Small intestine (tissue), 7 donors: ENCODE measurements around the gene HARS1. TPM values are rescaled to one million over a fixed set of nuclear protein-coding genes. Genes with fewer than 3 reads are reported as not detected.

Experiments
- DNase-seq, 2 donors: peaks; one replicate each; pipeline versions ENCODE4 v3.0.0 to v3.0.0-alpha.2; 2013
- FAIRE-seq: peaks from 2 replicates; lab custom pipeline; 2012; peaks lifted over from hg19 to GRCh38; lab: Jason Lieb, UNC
- H3K27ac ChIP-seq, 3 donors: one replicate each; pipeline ENCODE4 v1.5.1; 2013; ENCODE audit warnings: low read length in 2 of 3, mild to moderate bottlenecking in 2 of 3, control low read depth in 1 of 3, inconsistent platforms in 1 of 3, low read depth in 1 of 3, moderate library complexity in 1 of 3
- H3K27me3 ChIP-seq, 3 donors: one replicate each; pipeline ENCODE4 v1.6.1; 2013; ENCODE audit warnings: low read length in 3 of 3, inconsistent platforms in 1 of 3; ENCODE audit not compliant: control insufficient read depth in 3 of 3, insufficient read depth in 3 of 3
- H3K36me3 ChIP-seq, 3 donors: one replicate each; pipeline ENCODE4 v1.6.1; 2013; ENCODE audit warnings: low read length in 3 of 3, inconsistent platforms in 1 of 3, low read depth in 1 of 3, mild to moderate bottlenecking in 1 of 3, moderate library complexity in 1 of 3; ENCODE audit not compliant: control insufficient read depth in 3 of 3, insufficient read depth in 2 of 3
- H3K4me1 ChIP-seq, 3 donors: one replicate each; pipeline ENCODE4 v1.6.1; 2013; ENCODE audit warnings: low read length in 2 of 3, inconsistent platforms in 1 of 3, low read depth in 1 of 3, mild to moderate bottlenecking in 1 of 3, moderate library complexity in 1 of 3; ENCODE audit not compliant: control insufficient read depth in 3 of 3, insufficient read depth in 2 of 3
- H3K4me3 ChIP-seq, 3 donors: one replicate each; pipeline ENCODE4 v1.5.1; 2013; ENCODE audit warnings: low read length in 3 of 3, control low read depth in 1 of 3, inconsistent platforms in 1 of 3, low read depth in 1 of 3, mild to moderate bottlenecking in 1 of 3, moderate library complexity in 1 of 3
- H3K9me3 ChIP-seq, 2 donors: one replicate each; pipeline ENCODE4 v1.6.1; 2013; ENCODE audit warnings: low read depth in 1 of 2, low read length in 1 of 2; ENCODE audit not compliant: control insufficient read depth in 2 of 2, insufficient read depth in 1 of 2
- WGBS, 3 donors: extraction: QIAGEN DNeasy Blood & Tissue Kit; methylation state at CpG; one replicate each; pipeline ENCODE4 v1.1.7; 2013; 5-methylcytosine and 5-hydroxymethylcytosine counted together
- polyA plus RNA-seq, 4 donors: library from polyadenylated mRNA; stranded (reverse) in 3 of 4; unstranded in 1 of 4; fragments of 200-250 nt in 3 of 4; fragments of 120-200 nt in 1 of 4; gene quantifications; one replicate each; pipeline versions ENCODE4 v1.2.1 to v1.2.3, GENCODE V29; 2013
- donor health status: healthy with polysubstance abuse.
- donor health status: control.
- donor health status: control.
- donor health status: Bipolar disorder and iron deficiency.
- donor health status: healthy.

HARS1 gene
- polyA plus RNA-seq, 4 donors = 35.3 to 47.0 (median 40.7) TPM

DNA sequence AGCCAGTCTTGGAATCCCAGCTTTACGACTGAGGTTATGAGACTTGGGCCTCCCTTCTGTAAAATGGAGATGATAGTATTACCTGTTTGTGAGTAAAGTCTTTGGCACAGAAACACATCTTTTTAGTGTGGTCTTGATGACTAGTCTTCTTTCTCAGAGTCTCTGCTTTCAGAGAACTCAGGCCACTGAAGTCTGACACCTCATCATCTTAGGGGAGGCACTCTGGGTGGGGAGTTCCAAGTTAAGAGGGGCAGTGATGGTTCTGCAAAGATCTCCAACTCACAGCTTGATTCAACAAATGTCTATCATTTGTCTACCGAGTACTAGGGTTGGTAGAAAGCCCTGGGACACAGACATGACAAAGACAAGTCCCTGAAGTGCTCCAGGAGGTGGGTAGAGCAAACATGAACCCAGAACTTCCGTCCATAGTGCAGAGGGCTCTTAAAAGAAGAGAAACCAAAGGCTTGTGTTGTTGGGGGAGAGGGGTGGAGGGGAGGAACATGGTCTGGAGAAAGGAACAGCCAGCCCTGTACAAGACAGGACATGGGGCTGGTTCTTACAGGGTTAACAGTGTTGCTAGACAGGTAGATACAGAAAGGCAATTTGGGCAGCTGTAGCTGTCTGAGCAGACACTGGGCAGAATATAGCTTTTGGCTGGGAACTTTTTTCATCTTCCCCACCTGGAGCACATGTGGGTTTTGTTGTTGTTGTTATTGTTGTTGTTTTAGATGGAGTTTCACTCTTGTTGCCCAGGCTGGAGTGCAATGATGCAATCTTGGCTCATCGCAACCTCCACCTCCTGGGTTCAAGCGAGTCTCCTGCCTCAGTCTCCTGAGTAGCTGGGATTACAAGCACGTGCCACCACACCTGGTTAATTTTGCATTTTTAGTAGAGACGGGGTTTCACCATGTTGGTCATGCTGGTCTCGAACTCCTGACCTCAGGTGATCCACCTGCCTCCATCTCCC, 55.6 kb downstream of the HARS1 start:
- Histone ChIP-seq H3K4me1 (peaks cover 2 to 15% (median 6%) of the 10 kb centered on the region in 3 donors), H3K27ac (peak overlapping the region in 1 of 3 donors; percentile 19), H3K9me3 (no peaks in the 10 kb centered on the region), H3K27me3 (peaks cover 0 to 26% (median 0%) of the 10 kb centered on the region in 3 donors), H3K36me3 (no peaks in the 10 kb centered on the region), H3K4me3 (no peak overlapping the region)
- 76 to 86% (median 79%) methylated on average over 8 of the region's 8 CpGs for WGBS, 3 donors
- FAIRE-seq (no peak), DNase-seq (no peak)

DNA sequence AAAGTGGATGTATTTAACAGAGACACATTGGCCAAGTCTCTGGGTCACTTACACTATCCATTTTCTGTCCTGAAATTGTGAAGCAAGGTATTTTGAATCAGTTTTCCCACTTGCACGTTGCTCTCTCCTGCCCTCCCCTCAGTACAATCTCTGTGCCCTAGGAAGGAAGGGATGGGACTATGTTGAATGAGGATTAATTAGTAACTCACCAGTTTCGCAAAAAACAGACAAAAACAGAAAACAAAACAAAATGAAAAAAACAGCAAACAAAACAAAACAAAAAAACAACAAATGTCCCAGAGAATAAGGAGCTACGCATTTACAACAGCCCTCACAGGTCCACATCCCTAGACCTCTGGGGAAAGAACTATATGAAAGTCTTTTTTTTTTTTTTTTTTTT, 57.1 kb downstream of the HARS1 start:
- H3K4me3 ChIP-seq = no peak overlapping the region
- no peak overlapping the region for H3K27ac ChIP-seq
- FAIRE-seq (no peak), DNase-seq (no peak)
- peaks cover 2 to 10% (median 6%) of the 10 kb centered on the region in 3 donors for H3K4me1 ChIP-seq
- WGBS, 3 donors = 49 to 71% (median 59%) methylated on average over 3 of the region's 3 CpGs
- no peaks in the 10 kb centered on the region for H3K36me3 ChIP-seq
- no peaks in the 10 kb centered on the region for H3K9me3 ChIP-seq
- peaks cover 0 to 28% (median 0%) of the 10 kb centered on the region in 3 donors for H3K27me3 ChIP-seq

DNA sequence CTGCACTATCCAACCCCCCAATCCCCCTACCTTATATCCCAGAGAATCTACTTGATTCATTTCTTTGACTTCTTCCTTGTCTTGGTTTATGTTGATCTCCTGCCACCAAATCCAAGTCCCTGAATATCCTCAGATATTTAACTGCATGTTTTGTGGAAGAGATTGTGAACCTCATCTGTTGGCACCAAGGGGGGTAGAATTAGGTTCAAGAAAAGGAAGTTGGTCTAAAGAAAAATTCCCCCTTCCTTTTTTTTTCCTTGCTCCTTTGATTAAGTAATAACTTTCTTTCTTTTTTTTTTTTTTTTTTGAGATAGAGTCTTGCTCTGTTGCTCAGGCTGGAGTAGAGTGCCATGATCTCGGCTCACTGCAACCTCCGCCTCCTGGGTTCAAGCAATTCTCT, 57.7 kb downstream of the HARS1 start:
- Histone ChIP-seq H3K27ac (peak overlapping the region in 1 of 3 donors; percentile 60), H3K4me1 (peaks cover 2 to 6% (median 6%) of the 10 kb centered on the region in 3 donors), H3K9me3 (peaks cover 0 to 2% of the 10 kb centered on the region in 2 donors), H3K36me3 (no peaks in the 10 kb centered on the region), H3K4me3 (peak overlapping the region in 1 of 3 donors; percentile 54), H3K27me3 (peaks cover 0 to 28% (median 0%) of the 10 kb centered on the region in 3 donors)
- WGBS, 3 donors = 79 to 85% (median 81%) methylated on average over 2 of the region's 2 CpGs
- no peak for FAIRE-seq
- DNase-seq = no peak

DNA sequence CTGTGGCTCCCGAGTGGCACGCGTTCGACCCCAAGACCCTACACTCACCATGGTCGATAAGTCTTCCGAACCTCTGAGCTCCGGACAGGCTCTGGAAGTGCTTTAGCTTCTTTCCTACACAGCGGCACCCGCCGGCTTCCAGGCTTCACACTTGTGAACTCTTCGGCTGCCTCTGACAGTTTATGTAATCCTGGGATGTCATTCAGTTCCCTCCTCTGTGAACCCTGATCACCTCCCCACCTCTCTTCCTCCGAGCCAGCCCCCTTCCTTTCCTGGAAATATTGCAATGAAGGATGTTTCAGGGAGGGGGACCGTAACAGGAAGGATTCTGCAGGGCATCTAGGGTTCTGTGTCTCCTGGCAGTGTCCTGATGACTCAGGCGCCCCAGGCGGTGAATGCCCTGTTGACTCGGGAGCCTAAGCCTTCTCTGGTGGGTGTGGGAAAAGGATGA, 58.1 kb downstream of the HARS1 start, which contains the start of gene CD14:
Gene CD14 (minus strand): TSS at position 155 of the 451 bp plus-strand sequence. CDS start 104 bp downstream, at position 51.
- H3K27ac ChIP-seq = peak within 1 kb of the TSS in 2 of 3 donors; percentile 58 to 60
- 5 to 9% (median 6%) methylated on average over 16 of the region's 16 CpGs for WGBS, 3 donors
- H3K27me3 ChIP-seq = peaks cover 0 to 28% (median 0%) of the 10 kb centered on the region in 3 donors
- H3K36me3 ChIP-seq = no peaks in the 10 kb centered on the region
- H3K4me3 ChIP-seq = peak within 1 kb of the TSS; percentile 3 to 54 (median 48)
- peaks cover 2 to 6% (median 6%) of the 10 kb centered on the region in 3 donors for H3K4me1 ChIP-seq
- H3K9me3 ChIP-seq = peaks cover 0 to 7% of the 10 kb centered on the region in 2 donors
- DNase-seq = peak in 1 of 2 donors; percentile 62
- FAIRE-seq = no peak

DNA sequence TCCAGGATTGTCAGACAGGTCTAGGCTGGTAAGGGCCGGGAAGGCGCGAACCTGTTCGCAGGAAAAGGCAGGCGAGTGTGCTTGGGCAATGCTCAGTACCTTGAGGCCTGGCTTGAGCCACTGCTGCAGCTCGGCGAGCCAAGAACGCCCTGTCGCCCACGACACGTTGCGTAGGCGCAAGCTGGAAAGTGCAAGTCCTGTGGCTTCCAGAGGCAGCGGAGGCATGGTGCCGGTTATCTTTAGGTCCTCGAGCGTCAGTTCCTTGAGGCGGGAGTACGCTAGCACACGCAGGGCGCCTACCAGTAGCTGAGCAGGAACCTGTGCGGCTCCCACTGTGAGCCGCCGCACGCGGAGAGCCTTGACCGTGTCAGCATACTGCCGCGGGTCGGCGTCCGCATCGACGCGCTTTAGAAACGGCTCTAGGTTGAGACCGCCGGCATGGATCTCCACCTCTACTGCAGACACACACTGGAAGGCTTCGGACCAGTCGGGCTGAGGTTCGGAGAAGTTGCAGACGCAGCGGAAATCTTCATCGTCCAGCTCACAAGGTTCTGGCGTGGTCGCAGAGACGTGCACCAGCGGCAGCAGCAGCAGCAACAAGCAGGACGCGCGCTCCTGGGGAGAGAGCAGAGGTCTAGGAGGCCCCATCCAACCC, 58.7 kb downstream of the HARS1 start:
- H3K36me3 ChIP-seq = no peaks in the 10 kb centered on the region
- 0 to 1% (median 1%) methylated on average over 51 of the region's 51 CpGs for WGBS, 3 donors
- FAIRE-seq (no peak), DNase-seq (peak; percentile 60 to 67)
- H3K27ac ChIP-seq = peak overlapping the region in 2 of 3 donors; percentile 58 to 60
- H3K4me3 ChIP-seq = peak overlapping the region; percentile 3 to 54 (median 48)
- H3K9me3 ChIP-seq = peaks cover 0 to 11% of the 10 kb centered on the region in 2 donors
- H3K27me3 ChIP-seq = peaks cover 0 to 28% (median 0%) of the 10 kb centered on the region in 3 donors
- peaks cover 2 to 6% (median 6%) of the 10 kb centered on the region in 3 donors for H3K4me1 ChIP-seq

DNA sequence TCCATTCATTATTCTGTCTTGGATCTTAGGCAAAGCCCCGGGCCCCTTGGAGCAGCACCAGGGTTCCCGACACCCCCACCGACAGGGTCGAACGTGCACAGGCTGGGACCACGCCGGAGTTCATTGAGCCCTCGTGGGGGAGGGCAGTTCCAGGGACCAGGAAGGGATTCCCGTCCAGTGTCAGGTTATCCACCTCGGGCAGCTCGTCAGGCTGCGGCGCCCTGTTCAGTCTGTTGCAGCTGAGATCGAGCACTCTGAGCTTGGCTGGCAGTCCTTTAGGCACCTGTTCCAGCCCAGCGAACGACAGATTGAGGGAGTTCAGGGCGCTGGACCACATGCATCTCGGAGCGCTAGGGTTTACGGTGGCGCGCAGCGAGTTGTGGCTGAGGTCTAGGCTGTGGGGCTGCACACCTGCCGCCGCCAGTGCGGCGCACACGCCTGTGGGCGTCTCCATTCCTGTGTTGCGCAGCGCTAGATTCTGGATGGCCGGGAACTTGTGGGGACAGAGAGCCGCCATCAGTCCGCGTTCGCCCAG, 59.3 kb downstream of the HARS1 start:
- 5 to 12% (median 10%) methylated on average over 36 of the region's 36 CpGs for WGBS, 3 donors
- Histone ChIP-seq H3K4me3 (peak overlapping the region; percentile 3 to 54 (median 48)), H3K9me3 (peaks cover 0 to 11% of the 10 kb centered on the region in 2 donors), H3K27ac (peak overlapping the region in 2 of 3 donors; percentile 9 to 60), H3K36me3 (no peaks in the 10 kb centered on the region), H3K27me3 (peaks cover 0 to 28% (median 0%) of the 10 kb centered on the region in 3 donors), H3K4me1 (peaks cover 2 to 6% (median 6%) of the 10 kb centered on the region in 3 donors)
- no peak for FAIRE-seq
- peak; percentile 59 to 66 for DNase-seq

DNA sequence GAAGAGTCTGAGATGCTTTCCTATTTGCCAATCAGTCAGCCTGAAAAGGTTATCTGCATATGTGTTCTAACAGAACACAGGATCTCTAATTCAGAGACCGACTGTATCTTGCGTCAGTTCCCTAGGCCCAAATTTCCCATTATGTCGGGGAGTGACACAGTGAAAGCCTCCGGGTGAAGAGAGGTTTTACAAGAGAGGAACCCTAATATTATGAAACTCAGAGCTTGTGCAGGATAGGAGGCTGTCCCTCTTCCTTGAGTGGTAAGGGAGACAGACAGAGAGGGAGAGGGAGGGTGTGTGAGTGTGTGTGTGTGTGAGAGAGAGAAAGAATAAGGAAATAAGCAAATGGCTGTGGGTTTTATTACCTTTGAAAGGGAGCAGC, 60.1 kb downstream of the HARS1 start:
- peaks cover 2 to 6% (median 6%) of the 10 kb centered on the region in 3 donors for H3K4me1 ChIP-seq
- H3K36me3 ChIP-seq = no peaks in the 10 kb centered on the region
- no peak for FAIRE-seq
- H3K27ac ChIP-seq = no peak overlapping the region
- no peak overlapping the region for H3K4me3 ChIP-seq
- peaks cover 0 to 11% of the 10 kb centered on the region in 2 donors for H3K9me3 ChIP-seq
- no peak for DNase-seq
- 87 to 93% (median 90%) methylated on average over 4 of the region's 4 CpGs for WGBS, 3 donors
- H3K27me3 ChIP-seq = peaks cover 0 to 28% (median 0%) of the 10 kb centered on the region in 3 donors
